ENCODE data around the gene TMEM238.
"Not testable (repeated sequence)": the region's sequence is repeated elsewhere in the genome, so short reads cannot be mapped to it uniquely, and the experiment has no call there.

Gene TMEM238

GRCh38 chr19:55339889-55340783, 44.0 kb downstream of the TMEM238 start:
- DNase-seq (ENCODE audit: low read depth in 2 of 2): no peak

- DNase-seq (ENCODE audit: low read depth in 2 of 2): peak; percentile 100
Observed at GRCh38 chr19:55339105-55339888, 44.8 kb downstream of the TMEM238 start, which contains the start of gene KMT5C. Gene KMT5C, plus strand, starts transcription at chr19:55339876. Its CDS starts 2,061 bp downstream, at chr19:55341937.

GRCh38 chr19:55336101-55336500, 48.0 kb downstream of the TMEM238 start:
- no peak for DNase-seq (ENCODE audit: low read depth in 2 of 2)

- DNase-seq (ENCODE audit: low read depth in 2 of 2): no peak
Observed at GRCh38 chr19:55333870-55334269, 50.2 kb downstream of the TMEM238 start.

- not testable (repeated sequence) for DNase-seq (ENCODE audit: low read depth in 2 of 2)
Observed at GRCh38 chr19:55329791-55330190, 54.3 kb downstream of the TMEM238 start.

Measured in stimulated activated CD8-positive, alpha-beta memory T cell treated with anti-CD3 and anti-CD28 coated beads, Interleukin-15, amount 100 ng/mL, for 4 hours (primary cell).